Stimulated activated CD4-positive, alpha-beta T cell treated with anti-CD3 and anti-CD28 coated beads, Interleukin-12 subunit alpha, Interleukin-12 subunit beta, amount 100 ng/mL, for 24 hours (primary cell): ENCODE results near the gene CXCR5.

Experiments
- DNase-seq, 2 experiments: peaks; one replicate each; pipeline ENCODE4 v3.0.0-alpha.2; 2020; ENCODE audit warnings: low read depth in 2 of 2

CXCR5 gene

DNA sequence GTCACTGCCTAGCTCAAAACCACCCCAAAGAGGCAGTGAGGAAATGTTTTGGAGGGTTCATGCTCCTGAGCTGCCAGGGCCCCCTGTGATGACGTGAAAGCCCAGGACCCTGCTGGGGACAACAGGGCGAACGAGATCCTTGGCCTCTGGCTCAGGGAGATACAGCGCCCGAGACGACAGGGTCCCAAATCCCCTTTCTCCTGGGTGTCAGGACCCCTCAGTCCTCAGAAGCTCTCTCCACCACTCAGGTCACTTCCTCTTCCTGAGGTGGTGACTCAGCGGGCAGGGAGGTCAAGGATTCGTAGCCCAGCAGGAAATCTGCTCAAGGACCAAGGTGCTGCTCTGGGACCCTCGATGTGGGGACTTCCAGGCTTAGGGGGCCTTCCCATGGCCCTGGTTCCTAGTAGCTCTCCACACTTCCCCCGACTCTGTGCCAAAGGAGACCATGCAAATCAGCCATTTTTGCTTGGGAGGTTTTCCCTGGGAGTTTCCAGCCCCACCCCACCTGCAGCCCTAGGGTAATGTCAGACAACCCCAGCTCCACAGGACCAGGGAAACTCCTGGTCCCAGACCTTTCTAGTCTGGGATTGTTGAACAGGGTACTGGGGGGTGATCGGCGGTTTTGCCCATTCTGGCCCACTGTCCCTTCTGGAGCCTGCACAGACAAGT lies 29.2 kb downstream of the CXCR5 start:
- no peak for DNase-seq

DNA sequence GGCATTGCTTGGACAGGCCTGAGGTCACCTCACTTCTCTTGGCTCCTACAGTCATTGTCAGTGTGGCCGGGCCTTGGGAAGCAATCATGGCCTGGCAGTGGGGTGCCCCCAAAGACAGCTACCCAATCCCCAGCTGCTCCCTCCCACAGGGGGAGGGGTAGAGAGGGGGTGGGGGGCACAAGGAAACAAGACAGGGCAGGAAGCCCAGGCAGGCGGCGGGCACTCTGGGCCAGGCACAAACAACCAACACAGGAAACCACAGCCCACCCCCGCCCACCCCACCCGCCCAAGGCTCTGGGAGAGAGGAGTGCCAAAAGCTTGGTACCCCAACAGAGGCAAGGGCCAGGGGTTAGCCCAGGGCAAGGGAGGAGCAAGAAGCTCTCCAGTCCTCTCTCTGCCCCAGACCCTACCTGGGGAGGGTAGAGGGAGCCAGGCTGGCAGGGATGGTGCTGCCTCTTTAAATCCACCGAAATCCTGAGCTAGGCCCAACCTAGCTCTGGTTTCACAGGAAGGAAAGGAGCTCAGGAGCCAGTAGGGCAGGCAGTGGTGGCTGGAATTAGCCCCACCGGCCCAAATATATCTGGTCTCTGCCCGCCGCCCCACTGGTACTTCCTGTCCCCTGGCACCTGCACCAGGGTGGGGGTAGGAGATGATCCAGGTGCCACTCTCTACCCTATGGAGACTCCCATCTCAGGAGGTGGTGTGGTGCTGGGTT lies 29.9 kb downstream of the CXCR5 start:
- no peak for DNase-seq

DNA sequence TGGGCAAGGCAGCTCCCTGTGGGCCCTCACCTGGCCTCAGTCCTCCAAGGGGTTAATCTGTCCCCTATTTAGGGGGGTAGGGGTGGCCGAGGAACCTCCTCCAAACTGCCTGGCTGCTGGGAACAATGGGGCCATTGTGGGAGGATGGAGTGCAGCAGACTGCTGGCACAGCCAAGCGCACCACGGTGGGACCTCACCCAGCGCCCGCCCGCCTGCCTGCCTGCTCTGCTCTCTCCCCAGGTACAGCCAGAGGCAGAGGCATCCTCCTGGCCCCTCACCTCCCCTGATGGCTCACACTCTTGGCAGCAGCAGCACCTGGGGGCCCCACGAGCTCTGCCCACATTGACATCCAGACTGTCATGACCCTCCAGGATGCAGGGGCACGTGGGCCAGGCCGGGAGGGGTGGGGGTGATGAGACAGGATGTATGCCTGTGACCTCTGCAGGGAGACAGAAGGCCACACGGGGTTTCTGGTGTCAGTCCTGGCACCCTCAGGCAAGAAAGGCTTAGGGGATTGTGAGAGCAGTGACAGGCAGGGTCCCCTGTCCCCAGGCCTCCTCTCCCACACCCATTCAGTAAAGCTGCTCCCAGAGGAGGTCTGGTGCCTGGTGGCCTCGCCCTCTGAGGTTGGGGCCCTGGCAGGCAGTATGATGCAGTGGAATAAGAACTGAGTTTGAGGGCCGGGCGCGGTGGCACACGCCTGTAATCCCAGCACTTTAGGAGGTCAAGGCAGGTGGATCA lies 30.7 kb downstream of the CXCR5 start:
- DNase-seq: no peak

- DNase-seq: no peak
These were observed 31.3 kb downstream of the CXCR5 start for GRCh38 chr11:118914987-118915386.

GRCh38 chr11:118915396-118915795 lies 31.7 kb downstream of the CXCR5 start:
- no peak for DNase-seq

DNA sequence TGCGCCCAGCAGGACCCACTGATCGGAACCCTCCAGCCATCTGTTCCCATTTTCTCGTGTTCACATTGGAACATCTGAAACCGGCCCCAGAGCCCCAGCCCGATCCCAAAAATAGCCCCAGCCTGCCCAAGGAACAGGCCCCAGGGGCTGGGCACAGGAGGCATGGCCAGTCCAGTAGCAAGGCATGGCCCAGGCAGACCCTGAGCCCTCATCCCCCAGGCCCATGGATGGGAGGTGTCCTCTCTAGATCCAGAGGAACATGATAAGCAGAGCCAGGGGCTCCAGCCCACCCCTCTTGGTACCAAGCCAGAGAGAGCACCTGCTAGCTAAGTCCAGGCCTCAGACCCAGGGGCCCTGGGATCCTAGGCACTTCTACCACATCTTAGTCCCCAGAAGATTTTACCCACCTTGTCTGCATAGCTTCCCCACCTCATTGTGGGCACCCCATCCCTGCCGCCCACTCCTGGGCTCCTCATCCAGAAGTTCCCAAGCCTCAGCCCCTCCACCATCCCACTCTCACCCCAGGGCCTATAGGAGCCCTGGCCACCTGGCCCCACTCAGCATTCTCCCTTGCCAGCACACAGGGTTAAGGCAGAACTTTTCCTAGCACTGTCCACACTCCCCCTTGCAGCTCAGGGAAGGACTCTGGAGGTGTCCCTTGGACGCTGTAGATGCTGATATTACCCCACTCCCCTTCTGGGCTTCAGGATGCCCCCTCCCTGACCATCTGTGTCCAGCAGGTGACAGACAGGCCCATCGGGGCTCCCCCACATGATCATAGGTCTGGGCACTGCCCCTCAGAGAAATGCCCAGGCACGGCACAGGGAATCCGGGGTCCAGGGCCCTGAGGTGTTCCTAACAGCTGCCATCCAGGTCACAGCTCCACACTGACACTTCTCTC lies 32.5 kb downstream of the CXCR5 start:
- no peak for DNase-seq

- DNase-seq: no peak
These were observed 33.2 kb downstream of the CXCR5 start for GRCh38 chr11:118916842-118917388.

DNA sequence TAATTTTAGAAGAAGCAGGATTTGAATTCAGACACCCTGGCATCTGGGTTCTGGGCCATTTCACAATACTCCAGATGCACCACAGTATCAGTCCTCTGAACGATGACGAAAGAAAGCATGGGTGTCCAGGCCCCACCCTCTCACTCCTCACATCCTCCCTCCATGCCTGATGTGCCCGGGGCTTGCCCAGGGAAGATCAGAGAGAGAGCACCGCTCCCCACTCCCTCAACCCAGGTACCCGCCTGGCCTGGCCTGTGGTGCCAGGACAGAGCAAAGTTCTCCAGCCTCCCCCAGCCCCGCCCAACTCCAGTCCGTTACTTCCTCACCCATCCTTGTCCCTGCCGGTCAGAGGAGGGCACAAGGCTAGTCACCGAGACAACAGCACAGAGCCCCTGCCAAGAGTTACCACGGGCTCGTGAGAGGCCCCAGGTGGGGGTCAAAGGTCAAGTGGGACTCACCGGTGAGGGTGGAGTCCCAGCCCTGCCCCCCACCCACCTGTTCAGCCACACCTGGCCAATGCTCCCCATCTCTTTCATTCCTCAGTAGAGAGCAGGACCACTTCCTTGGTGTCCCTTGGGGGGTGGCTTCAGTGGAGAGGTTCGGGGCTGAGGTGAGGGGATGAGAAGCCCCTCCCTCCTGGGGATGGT lies 33.9 kb downstream of the CXCR5 start:
- DNase-seq: no peak

GRCh38 chr11:118918128-118918685 lies 34.5 kb downstream of the CXCR5 start:
- DNase-seq: no peak

DNA sequence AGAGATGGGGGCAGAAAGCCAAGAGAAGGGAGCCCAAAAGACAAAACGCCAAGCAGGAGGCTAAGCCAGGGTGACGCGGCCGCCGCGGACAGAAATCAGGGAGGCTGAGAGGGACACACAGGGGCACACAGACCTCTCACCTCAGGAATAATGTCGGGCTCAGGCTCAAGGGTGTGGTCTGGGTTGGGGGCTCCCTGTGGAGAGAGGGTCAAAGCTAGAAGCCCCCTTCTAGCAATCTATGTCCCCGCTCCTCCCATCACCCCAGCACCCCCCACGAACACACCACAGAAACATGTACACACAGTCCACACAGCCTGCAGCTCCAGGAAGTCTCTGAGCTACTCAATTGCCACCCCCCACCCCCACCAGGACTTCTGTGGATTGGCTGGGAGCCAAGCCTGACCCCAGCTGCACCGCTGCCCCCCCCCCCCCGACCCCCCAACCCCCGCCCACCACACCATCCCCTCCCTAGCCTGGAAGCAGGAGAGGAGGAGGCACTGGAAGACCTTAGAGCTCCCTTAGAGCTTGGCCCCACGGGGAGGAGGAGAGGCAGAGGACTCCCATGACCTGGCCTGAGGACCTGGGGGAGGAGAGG lies 35.1 kb downstream of the CXCR5 start:
- DNase-seq: no peak

DNA sequence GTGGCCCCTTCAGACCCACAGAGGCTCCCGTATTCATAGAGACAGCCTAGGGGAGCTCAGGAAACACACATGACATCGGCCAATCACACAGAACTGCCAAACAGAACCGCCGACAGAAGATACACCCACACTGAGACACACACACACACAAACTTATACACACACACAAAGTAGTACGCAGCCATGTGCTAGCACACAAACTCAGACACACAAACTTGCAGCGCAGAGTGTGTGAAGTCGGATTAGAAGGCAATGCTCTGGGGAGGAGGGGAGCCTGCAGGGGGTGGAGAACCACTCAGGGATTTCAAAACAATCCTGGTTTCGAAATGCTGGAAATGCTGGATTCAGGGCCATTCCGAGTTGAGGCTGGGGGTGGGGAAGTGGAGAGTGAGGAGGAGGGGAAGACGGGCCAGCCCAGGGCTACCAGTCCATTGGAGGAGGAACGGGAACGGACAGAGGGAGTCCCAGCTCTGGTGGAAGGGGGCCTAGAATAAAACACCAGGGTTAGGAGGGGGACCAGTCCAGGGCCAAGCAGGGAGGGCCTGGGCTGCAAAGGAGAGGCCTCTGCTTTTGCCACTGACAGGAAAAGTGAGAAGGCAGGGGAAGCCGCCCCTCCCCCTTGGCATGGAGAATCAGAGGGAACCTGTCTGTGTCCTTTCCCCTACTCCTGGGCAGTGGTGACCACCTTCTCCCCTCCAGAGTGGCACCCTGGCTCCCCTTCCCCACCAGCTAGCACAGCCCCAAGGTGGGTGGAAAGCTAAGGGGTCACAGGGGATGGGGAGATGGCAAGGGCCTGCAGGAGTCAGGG lies 37.6 kb downstream of the CXCR5 start:
- DNase-seq: no peak

- DNase-seq: no peak
These were observed 38.4 kb downstream of the CXCR5 start for GRCh38 chr11:118921929-118922744.

DNA sequence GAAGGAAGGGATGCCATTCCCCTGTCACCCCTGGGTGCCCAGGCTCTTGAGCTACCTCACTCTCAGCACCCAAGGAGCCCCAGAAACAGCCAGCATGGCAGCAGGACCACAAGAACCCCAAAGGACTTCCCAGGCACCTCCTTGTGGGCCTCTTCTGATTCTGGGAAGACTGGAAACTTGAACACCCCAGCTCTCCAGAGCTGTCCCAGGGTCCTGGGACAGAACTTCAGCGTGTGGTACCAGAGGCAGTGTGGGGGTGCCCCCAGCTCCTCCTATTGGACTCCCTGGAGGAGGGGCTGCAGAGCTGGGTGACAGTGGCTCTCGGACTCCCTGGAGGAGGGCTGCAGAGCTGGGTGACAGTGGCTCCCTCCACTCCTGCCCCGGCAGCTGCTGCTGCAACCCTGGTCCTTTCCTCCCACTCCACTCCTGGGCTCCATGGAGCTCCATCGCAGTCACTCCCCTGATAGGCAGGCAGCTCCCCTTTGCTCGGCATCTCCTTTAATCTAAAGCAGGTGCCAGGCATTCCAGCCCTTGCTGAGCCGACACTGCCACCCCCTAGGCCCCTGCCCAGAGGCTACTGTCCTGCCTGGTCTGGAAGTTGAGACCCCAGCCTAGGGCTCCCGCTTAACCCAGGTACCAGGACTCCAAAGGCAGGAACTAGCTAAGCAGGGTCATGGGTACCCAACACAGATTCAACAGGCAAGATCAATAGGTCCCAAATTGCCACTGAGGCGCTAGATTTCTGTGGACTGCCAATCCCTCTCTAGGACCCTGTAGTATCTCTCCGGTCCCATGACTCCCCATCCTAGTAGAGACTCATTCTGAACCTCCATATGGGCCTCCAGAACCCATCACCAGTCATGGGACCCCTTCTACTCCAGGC lies 39.3 kb downstream of the CXCR5 start:
- DNase-seq: no peak

DNA sequence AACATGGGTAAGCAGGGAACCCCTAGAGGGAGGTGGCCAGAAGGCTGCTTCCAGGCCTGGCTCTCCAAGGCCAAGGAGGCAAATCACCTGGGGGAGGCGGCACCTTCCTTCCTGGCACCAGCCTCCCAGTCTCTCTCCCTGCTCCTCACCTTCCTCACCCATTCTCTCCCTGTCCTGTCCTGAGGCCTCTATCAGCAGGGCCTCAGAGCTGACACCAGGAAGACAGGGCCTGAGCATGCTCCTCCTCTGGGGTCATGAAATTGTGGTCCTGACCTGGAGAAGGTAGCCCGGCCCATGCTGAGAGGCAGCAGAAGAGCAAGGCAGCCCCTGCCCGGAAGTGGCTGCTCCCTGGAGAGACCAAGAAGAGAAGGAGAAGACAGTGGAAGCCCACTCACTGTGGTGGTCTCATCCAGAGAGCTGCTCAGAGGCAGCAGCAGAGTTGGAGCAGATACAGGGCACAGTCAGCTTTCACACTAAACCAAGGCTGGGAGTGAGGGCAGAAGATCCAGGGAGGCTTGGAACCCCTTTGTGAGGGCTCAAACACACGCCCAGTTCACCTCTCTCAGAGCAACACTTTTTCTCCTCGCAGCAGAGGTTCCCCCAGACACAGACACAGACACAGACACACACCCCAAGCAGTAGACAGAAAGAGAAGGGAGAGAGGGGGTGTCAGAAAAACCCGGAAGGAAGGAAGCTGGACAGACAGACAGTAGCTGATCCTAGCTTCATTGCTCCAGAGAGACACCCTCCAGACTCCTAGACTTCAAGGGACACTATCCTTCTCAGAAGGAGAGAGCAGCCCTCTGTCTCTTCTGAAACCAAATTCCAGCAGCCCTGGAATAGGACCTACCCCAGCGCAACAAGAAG lies 40.3 kb downstream of the CXCR5 start:
- DNase-seq: no peak

DNA sequence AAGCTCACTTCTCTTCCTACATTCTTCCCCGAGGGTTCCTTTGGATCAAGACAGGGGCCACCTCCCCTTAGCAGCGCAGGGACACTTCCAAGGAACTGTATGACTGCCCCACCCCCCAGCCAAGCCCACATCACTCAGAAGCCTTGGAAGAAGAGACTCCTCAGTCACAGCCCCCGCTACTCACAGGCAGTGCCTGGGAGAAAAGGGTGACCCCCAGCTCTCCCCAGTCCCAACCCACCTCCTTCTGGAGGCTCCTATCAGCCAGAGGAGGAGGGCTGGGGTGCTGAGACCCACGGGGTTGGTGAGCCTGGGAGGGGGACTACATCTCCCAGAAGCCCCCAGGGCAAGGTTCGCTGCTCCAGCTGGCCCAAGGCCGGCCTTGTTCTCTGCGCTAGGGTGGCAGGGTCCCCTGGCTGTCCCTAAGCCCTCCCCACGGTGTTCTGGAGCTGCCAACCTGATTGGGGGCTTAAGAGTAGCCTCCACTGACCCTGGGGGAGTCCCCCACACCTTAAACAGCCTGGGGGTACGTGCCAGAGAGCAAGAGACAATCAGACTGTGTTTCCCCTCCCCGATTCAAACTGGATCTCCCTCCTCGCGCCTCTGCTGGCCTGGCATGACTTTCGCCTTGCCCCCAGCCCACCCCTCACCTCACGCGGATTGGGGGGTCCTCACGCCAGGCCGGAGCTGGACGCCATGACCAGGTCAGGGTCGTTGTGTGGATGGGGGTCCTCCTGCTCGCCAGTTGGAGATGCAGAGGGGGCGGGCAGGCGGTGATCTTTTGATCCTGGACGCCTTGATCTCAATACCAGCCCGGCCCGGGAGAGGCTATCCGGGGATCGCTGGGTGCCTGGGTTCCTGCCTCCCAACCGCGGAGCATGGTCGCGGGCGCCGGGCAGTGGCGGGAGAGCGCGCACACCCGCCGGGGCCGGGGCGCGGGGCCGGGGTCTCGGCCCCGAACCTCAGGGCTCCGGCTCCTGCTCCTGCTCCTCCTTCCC lies 41.2 kb downstream of the CXCR5 start:
- DNase-seq: no peak
